GM03348 (cell line): ENCODE data around the gene SDHA.

Experiments used
- DNase-seq: peaks from one replicate; pipeline ENCODE4 v3.0.0; 2012; ENCODE audit warnings: low spot score

Gene SDHA

GRCh38 chr5:217494-218456, at the start of gene SDHA, which contains the start of gene CCDC127:
SDHA (plus strand) TSS chr5:218320; CDS start chr5:218356, 36 bp downstream.
CCDC127 (minus strand) TSS chr5:218153; CDS start chr5:216849, 1,304 bp downstream.
- DNase-seq = peak; percentile 100

GRCh38 chr5:169071-169727, 48.9 kb upstream of the SDHA start:
- DNase-seq = no peak

DNA sequence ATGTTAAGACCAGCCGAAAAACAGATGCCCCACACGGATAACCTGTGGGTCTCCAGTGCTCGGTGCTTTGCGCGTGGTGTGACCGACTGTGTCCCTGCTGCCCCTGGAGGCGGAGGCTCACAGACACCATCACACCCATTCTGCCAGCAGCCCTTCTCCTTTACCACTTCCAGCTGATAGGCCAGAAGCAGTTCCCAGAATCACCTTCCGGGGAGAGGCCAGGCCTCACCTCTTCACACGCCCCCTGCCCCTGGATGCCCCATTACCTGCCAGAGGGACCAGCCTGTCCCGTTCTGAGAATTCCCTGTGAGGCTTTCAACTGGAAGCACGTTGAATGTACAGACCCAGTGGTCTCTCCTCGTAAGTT, 48.4 kb upstream of the SDHA start:
- no peak for DNase-seq

DNA sequence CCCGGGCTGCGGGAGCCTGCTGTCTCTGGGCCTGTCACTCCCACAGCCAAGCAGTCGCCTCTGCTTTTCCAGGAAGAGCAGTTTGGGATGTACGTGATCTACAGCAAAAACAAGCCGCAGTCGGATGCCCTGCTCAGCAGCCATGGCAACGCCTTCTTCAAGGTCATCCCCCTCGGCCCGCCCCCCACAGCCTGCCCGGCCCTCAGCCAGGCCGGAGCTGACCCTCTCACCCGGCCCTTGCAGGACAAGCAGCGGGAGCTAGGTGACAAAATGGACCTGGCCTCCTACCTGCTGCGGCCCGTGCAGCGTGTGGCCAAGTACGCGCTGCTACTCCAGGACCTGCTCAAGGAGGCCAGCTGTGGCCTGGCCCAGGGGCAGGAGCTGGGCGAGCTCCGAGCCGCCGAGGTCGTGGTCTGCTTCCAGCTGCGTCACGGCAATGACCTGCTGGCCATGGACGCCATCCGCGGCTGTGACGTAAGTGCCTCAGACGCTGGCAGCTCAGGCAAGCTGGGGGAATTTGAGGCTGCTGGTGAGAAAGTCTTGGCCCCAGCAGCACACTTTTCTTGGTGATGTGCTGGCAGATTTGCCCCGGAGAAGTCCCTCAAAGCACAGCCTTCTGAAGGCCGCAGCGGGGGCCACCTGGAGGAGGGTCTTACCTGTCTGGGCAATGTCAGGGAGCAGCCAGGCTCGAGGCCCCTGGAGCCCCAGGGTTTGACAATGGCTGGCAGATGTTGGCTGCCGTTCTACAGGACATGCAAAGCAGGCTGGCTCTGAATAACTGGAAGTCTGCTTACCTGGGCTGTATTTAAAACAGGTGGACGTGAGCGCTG, 46.9 kb upstream of the SDHA start:
- DNase-seq = no peak

GRCh38 chr5:171801-172331, 46.3 kb upstream of the SDHA start:
- no peak for DNase-seq

- DNase-seq = no peak
Observed at GRCh38 chr5:172421-172820, 45.7 kb upstream of the SDHA start.

GRCh38 chr5:172841-173251, 45.3 kb upstream of the SDHA start:
- no peak for DNase-seq

DNA sequence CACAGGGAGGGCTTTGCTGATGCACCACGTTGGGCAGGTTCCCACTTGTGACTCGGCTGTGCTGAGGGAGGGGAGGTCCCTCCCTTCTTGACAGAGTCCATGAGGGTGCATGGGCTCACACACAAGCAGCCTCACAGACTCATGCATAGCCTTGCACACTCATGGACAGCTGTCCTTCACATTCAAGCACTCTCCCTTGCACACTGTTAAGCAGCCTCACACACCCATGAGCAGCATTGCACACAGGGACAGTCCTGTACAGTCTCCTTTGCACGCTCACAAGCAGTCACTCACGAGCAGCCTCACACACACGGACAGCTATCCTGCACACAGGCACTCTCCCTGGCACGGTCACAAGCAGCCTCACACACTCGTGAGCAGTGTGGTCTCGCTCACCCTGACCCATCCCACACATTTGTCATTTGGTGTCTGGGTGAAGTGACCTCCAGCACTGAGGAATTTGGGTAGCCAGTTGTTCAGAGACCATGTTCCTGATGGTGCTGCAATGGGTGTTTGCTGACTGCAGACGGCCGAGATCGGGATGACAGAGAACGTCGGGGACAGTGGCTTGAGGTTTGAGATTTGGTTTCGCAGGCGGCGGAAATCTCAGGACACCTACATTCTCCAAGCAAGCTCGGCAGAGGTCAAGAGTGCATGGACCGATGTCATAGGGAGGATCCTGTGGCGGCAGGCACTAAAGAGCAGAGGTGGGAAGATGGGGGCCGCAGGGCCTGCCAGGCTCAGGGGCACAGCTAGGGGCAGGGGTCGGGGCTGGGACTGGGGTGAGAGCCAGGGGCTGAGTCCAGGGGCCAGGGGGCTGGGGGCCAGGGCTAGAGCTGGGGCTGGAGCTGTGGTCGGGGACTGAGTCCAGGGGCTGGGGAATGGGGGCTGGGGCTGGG, 44.5 kb upstream of the SDHA start:
- no peak for DNase-seq

- DNase-seq = no peak
Observed at GRCh38 chr5:174291-174600, 43.9 kb upstream of the SDHA start.

GRCh38 chr5:174876-175465, 43.1 kb upstream of the SDHA start:
- DNase-seq = no peak

DNA sequence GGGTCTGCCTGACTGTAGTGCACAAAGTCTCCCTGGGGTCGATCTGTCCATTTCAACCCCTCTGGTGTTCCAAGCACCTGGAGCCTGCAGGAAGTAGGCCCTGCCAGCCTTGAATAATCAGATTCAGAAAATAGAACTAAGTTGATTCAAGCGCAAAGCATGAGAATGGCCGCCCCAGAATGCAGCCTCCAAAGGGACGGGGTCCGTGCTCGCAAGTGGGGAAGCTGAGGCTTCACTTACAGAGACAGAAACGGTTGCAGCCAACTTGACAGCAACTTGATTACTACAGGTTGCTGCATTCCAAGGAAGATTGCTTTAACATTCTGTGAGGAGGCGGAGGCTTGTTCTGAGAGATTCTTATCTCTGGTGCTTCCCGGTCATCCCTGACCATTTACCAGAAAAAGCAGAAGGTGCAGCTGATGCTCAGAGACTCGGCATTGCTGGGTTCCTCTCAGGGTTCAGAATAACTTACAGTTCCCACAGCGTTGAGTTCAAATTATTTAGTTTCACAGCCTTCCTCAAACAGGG, 41.8 kb upstream of the SDHA start:
- no peak for DNase-seq

GRCh38 chr5:178110-178509, 40.0 kb upstream of the SDHA start:
- DNase-seq = no peak

GRCh38 chr5:179401-179800, 38.7 kb upstream of the SDHA start:
- no peak for DNase-seq

- no peak for DNase-seq
Observed at GRCh38 chr5:180286-180918, 37.7 kb upstream of the SDHA start.

DNA sequence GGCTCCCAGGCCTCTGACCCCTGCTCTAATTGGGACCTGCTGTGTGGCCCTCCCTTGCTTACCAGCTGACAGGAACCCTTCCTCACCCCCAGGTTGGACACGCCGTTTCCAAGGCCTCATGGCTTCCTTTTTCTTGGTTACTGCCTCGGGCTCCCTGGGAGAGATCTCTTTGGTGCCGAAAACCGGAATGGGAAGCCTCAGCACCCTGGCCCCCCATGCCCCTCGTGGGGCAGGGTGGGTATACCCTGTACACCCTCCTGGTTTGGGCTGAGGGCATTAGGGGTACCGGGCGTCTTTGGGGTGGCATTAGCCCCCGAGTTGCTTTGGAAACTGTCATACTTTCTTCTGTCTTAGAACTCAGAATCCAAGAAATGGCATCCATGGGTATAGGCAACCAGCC, 37.0 kb upstream of the SDHA start:
- DNase-seq = no peak

DNA sequence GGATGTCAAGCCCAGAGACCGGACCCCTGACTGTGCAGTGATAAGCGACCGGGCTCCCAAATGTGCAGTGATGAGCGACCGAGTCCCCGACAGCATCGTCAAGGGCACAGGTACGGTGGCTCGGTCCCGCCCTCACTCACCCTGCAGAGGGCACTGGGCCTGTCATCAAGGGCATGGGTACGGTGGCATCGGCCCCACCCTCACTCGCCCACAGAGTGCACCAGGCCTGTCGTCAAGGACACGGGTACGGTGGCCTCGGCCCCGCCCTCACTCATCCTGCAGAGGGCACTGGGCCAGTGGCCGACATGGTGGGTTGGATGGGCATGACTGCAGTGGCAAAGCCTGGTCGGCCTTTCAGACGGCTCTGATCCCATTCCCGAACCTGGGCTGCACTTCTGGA, 36.6 kb upstream of the SDHA start:
- no peak for DNase-seq

- no peak for DNase-seq
Observed at GRCh38 chr5:182126-182525, 36.0 kb upstream of the SDHA start.

DNA sequence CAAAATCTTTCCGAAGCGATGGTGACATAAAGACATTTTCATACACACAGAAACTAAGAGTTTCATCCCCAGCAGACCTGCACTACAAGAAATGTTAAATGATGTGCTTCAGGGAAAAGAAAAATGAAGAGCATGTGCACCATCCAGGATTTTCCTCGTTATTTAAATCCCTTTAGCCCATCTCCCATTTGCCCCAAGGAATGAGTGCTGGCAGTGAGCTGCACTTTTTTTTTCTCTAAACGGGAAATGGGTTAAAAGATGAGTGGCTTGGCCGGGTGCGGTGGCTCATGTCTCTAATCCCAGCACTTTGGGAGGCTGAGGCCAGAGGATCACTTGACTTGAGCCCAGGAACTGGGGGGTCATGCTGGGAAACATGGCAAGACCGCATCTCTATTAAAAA, 33.6 kb upstream of the SDHA start:
- DNase-seq = no peak

- DNase-seq = no peak
Observed at GRCh38 chr5:185095-186070, 32.7 kb upstream of the SDHA start.
